H9 (cell line): ENCODE measurements around the gene ZNF879. TPM values are rescaled to one million over a fixed set of nuclear protein-coding genes. Genes with fewer than 3 reads are reported as not detected.

Source experiments
- DNase-seq: peaks from one replicate; pipeline ENCODE4 v3.0.0-alpha.2; 2017
- H2AFZ ChIP-seq: one replicate; pipeline ENCODE4 v1.6.1; 2013; ENCODE audit warnings: mild to moderate bottlenecking, low read length, control low read depth, moderate library complexity
- H2AK5ac ChIP-seq: 2 replicates; pipeline ENCODE4 v1.6.1; 2013; ENCODE audit warnings: low read length, control low read depth, mixed read lengths; ENCODE audit not compliant: insufficient read length
- H2BK120ac ChIP-seq: one replicate; pipeline ENCODE4 v1.6.1; 2013; ENCODE audit warnings: low read depth, mild to moderate bottlenecking, low read length, control low read depth, inconsistent platforms; ENCODE audit not compliant: poor library complexity, severe bottlenecking
- H2BK12ac ChIP-seq: 2 replicates; pipeline ENCODE4 v1.6.1; 2013; ENCODE audit warnings: low read length, control low read depth, mixed read lengths, low read depth; ENCODE audit not compliant: insufficient read length
- H2BK15ac ChIP-seq: 2 replicates; pipeline ENCODE4 v1.6.1; 2013; ENCODE audit warnings: low read depth, low read length, control low read depth
- H2BK20ac ChIP-seq: one replicate; pipeline ENCODE4 v1.6.1; 2013; ENCODE audit warnings: low read depth, mild to moderate bottlenecking, low read length, control low read depth, inconsistent platforms; ENCODE audit not compliant: poor library complexity, severe bottlenecking
- H2BK5ac ChIP-seq: 2 replicates; pipeline ENCODE4 v1.6.1; 2013; ENCODE audit warnings: low read length, control low read depth, mixed read lengths; ENCODE audit not compliant: insufficient read length
- H3K14ac ChIP-seq: 2 replicates; pipeline ENCODE4 v1.6.1; 2013; ENCODE audit warnings: low read length, control low read depth; ENCODE audit not compliant: insufficient read depth
- H3K18ac ChIP-seq: 2 replicates; pipeline ENCODE4 v1.6.1; 2013; ENCODE audit warnings: low read depth, mild to moderate bottlenecking, mixed read lengths, low read length, control low read depth; ENCODE audit not compliant: insufficient read length
- H3K23ac ChIP-seq: 2 replicates; pipeline ENCODE4 v1.6.1; 2013; ENCODE audit warnings: low read length, control low read depth, mixed read lengths, low read depth; ENCODE audit not compliant: insufficient read length
- H3K23me2 ChIP-seq: 2 replicates; pipeline ENCODE4 v1.6.1; 2013; ENCODE audit warnings: low read depth, mild to moderate bottlenecking, mixed read lengths, low read length, control low read depth; ENCODE audit not compliant: insufficient read length, poor library complexity, severe bottlenecking
- H3K27ac ChIP-seq: 2 replicates; pipeline ENCODE4 v1.5.1; 2013; ENCODE audit warnings: low read length, control low read depth, mixed read lengths, low read depth; ENCODE audit not compliant: insufficient read length
- H3K27me3 ChIP-seq: 2 replicates; pipeline ENCODE4 v1.6.1; 2013; ENCODE audit warnings: low read length, control low read depth, inconsistent platforms; ENCODE audit not compliant: insufficient read depth
- H3K4ac ChIP-seq: 2 replicates; pipeline ENCODE4 v1.6.1; 2013; ENCODE audit warnings: low read depth, mild to moderate bottlenecking, control low read depth, inconsistent platforms, low read length, moderate library complexity
- H3K4me1 ChIP-seq: 2 replicates; pipeline ENCODE4 v1.6.1; 2013; ENCODE audit warnings: low read length, control low read depth, inconsistent platforms; ENCODE audit not compliant: insufficient read depth
- H3K4me2 ChIP-seq: 2 replicates; pipeline ENCODE4 v1.6.1; 2013; ENCODE audit warnings: low read length, control low read depth, mixed read lengths; ENCODE audit not compliant: insufficient read length, insufficient read depth
- H3K56ac ChIP-seq: 2 replicates; pipeline ENCODE4 v1.6.1; 2013; ENCODE audit warnings: low read depth, mild to moderate bottlenecking, mixed read lengths, low read length, control low read depth; ENCODE audit not compliant: insufficient read length
- H3K79me1 ChIP-seq: 2 replicates; pipeline ENCODE4 v1.6.1; 2013; ENCODE audit warnings: low read depth, mild to moderate bottlenecking, moderate library complexity, low read length, control low read depth, inconsistent platforms; ENCODE audit not compliant: insufficient read depth, poor library complexity, severe bottlenecking
- H3K79me2 ChIP-seq: 2 replicates; pipeline ENCODE4 v1.6.1; 2013; ENCODE audit warnings: low read length, control low read depth, inconsistent platforms; ENCODE audit not compliant: insufficient read depth
- H3K9ac ChIP-seq: 2 replicates; pipeline ENCODE4 v1.6.1; 2013; ENCODE audit warnings: low read length, control low read depth, mixed read lengths; ENCODE audit not compliant: insufficient read length; ENCODE audit errors: extremely low read depth
- H3K9me3 ChIP-seq: one replicate; pipeline ENCODE4 v1.6.1; 2013; ENCODE audit warnings: low read depth, low read length, inconsistent platforms; ENCODE audit not compliant: control insufficient read depth
- H3T11ph ChIP-seq: one replicate; pipeline ENCODE4 v1.6.1; 2013; ENCODE audit warnings: mild to moderate bottlenecking, low read length, control low read depth, inconsistent platforms
- H4K20me1 ChIP-seq: one replicate; pipeline ENCODE4 v1.6.1; 2013; ENCODE audit not compliant: control insufficient read depth, insufficient read length, insufficient read depth
- H4K5ac ChIP-seq: 2 replicates; pipeline ENCODE4 v1.6.1; 2013; ENCODE audit warnings: low read depth, mild to moderate bottlenecking, mixed read lengths, low read length, control low read depth; ENCODE audit not compliant: insufficient read length
- H4K8ac ChIP-seq: replicated peaks from 2 replicates; pipeline ENCODE4 v1.6.1; 2013; ENCODE audit warnings: low read length, control low read depth, mixed read lengths, low read depth; ENCODE audit not compliant: insufficient read length
- H4K91ac ChIP-seq: 2 replicates; pipeline ENCODE4 v1.6.1; 2013; ENCODE audit warnings: low read depth, mild to moderate bottlenecking, moderate library complexity, mixed read lengths, low read length, control low read depth; ENCODE audit not compliant: insufficient read length
- H3K27ac Mint-ChIP-seq, 3 experiments: 2 replicates in 2 of 3; 3 replicates in 1 of 3; pipeline ENCODE4 v1.8.0; 2020 to 2021; ENCODE audit warnings: mixed read lengths in 3 of 3, mild to moderate bottlenecking in 1 of 3, moderate library complexity in 1 of 3
- H3K27me3 Mint-ChIP-seq: 2 replicates; pipeline ENCODE4 v1.8.0; 2021; ENCODE audit warnings: low read depth, mild to moderate bottlenecking, moderate library complexity, mixed read lengths
- H3K36me3 Mint-ChIP-seq, 3 experiments: 2 replicates in 2 of 3; 3 replicates in 1 of 3; pipeline ENCODE4 v1.8.0; 2020 to 2021; ENCODE audit warnings: low read depth in 3 of 3, mixed read lengths in 3 of 3; ENCODE audit not compliant: insufficient read depth in 1 of 3
- H3K4me1 Mint-ChIP-seq, 2 experiments: 2 replicates each; pipeline ENCODE4 v1.8.0; 2020; ENCODE audit warnings: mixed read lengths in 2 of 2
- H3K4me3 Mint-ChIP-seq, 2 experiments: 2 replicates in 1 of 2; 3 replicates in 1 of 2; pipeline ENCODE4 v1.8.0; 2020 to 2021; ENCODE audit warnings: mild to moderate bottlenecking in 2 of 2, mixed read lengths in 2 of 2, moderate library complexity in 1 of 2
- H3K9me3 Mint-ChIP-seq, 2 experiments: 2 replicates in 1 of 2; 3 replicates in 1 of 2; pipeline ENCODE4 v1.8.0; 2020; ENCODE audit warnings: mild to moderate bottlenecking in 2 of 2, mixed read lengths in 2 of 2, moderate library complexity in 1 of 2
- CTCF ChIP-seq: fragments of 200-600 bp; sonication (generic); conservative IDR thresholded peaks from 3 replicates; pipeline ENCODE4 v1.8.0; 2021; ENCODE audit warnings: antibody characterized with exemption, mild to moderate bottlenecking
- WGBS: extraction: QIAGEN DNeasy Blood & Tissue Kit; methylation state at CpG from one replicate; pipeline ENCODE4 v1.1.7; 2013; ENCODE audit warnings: missing lambda C conversion rate, low lambda C conversion rate, mixed read lengths; ENCODE audit not compliant: insufficient read length; ENCODE audit errors: extremely low coverage; 5-methylcytosine and 5-hydroxymethylcytosine counted together
- total RNA-seq: library from RNA; stranded (reverse); gene quantifications from 2 replicates; pipeline ENCODE4 v1.2.1, GENCODE V29; 2021

The ZNF879 gene
- total RNA-seq, 1 experiment from 2014 or later, result 5.4 TPM

- no peak overlapping the region for H2AK5ac ChIP-seq
- no peak overlapping the region for H3K56ac ChIP-seq
- H3K79me1 ChIP-seq, result no peaks in the 10 kb centered on the region
- H2BK5ac ChIP-seq, result no peak overlapping the region
- H3K14ac ChIP-seq, result no peak overlapping the region
- H3K27me3 ChIP-seq, result no peaks in the 10 kb centered on the region
- no peak overlapping the region for H2AFZ ChIP-seq
- H3K27ac ChIP-seq, result no peak overlapping the region
- no peak for DNase-seq
- H4K91ac ChIP-seq, result no peak overlapping the region
- no peaks in the 10 kb centered on the region for H3K23me2 ChIP-seq
- no CpG with 5 or more reads among the region's 11 CpGs for WGBS
- peaks cover 88 to 92% of the 10 kb centered on the region in 2 experiments for H3K9me3 Mint-ChIP-seq
- no peak overlapping the region for H4K5ac ChIP-seq
- H3K4ac ChIP-seq, result no peak overlapping the region
- H3K23ac ChIP-seq, result no peak overlapping the region
- peaks cover 90% of the 10 kb centered on the region for H3K9me3 ChIP-seq
- H3K36me3 Mint-ChIP-seq, result peaks cover 68 to 78% (median 76%) of the 10 kb centered on the region in 3 experiments
- H3K4me1 ChIP-seq, result no peaks in the 10 kb centered on the region
- H2BK12ac ChIP-seq, result no peak overlapping the region
- H3K4me1 Mint-ChIP-seq, result no peaks in the 10 kb centered on the region
- H3T11ph ChIP-seq, result no peak overlapping the region
- no peak overlapping the region for H3K9ac ChIP-seq
- no peak overlapping the region for H2BK20ac ChIP-seq
- no peaks in the 10 kb centered on the region for H3K79me2 ChIP-seq
- no peak overlapping the region for H2BK120ac ChIP-seq
- no peaks in the 10 kb centered on the region for H4K20me1 ChIP-seq
- H3K4me3 Mint-ChIP-seq, result no peak overlapping the region
- no peak overlapping the region for H3K18ac ChIP-seq
- peaks cover 8% of the 10 kb centered on the region; the same call in 1 of the 2 replicates for H3K27me3 Mint-ChIP-seq
- no peak for TF ChIP-seq CTCF
- H3K27ac Mint-ChIP-seq, result no peak overlapping the region
- no peak overlapping the region for H3K4me2 ChIP-seq
- H2BK15ac ChIP-seq, result no peak overlapping the region
- H4K8ac ChIP-seq, result no peak overlapping the region
Observed at GRCh38 chr5:179079165-179079987, 55.8 kb downstream of the ZNF879 start.
